Adipocyte (in vitro differentiated cells): ENCODE results near the gene SCT.

ENCODE experiments used
- DNase-seq: peaks from one replicate; pipeline ENCODE4 v3.0.0-alpha.2; 2015; ENCODE audit warnings: low read depth
- H3K27me3 ChIP-seq: replicated peaks from 2 replicates; pipeline ENCODE4 v1.7.0; 2013; ENCODE audit warnings: mild to moderate bottlenecking, low read length, moderate library complexity; ENCODE audit not compliant: control insufficient read depth, insufficient read depth
- H3K36me3 ChIP-seq: 2 replicates; pipeline ENCODE4 v1.7.0; 2013; ENCODE audit warnings: low read length, mild to moderate bottlenecking, moderate library complexity; ENCODE audit not compliant: control insufficient read depth, insufficient read depth, severe bottlenecking
- H3K4me1 ChIP-seq: 2 replicates; pipeline ENCODE4 v1.7.0; 2013; ENCODE audit warnings: mild to moderate bottlenecking, low read length, moderate library complexity; ENCODE audit not compliant: control insufficient read depth, insufficient read depth
- H3K4me3 ChIP-seq: 2 replicates; pipeline ENCODE4 v1.7.0; 2013; ENCODE audit warnings: mild to moderate bottlenecking, low read length, moderate library complexity
- H3K9ac ChIP-seq: 2 replicates; pipeline ENCODE4 v1.7.0; 2013; ENCODE audit warnings: mild to moderate bottlenecking, low read length, moderate library complexity
- H3K9me3 ChIP-seq: 2 replicates; pipeline ENCODE4 v1.7.0; 2013; ENCODE audit warnings: mild to moderate bottlenecking, low read length, moderate library complexity; ENCODE audit not compliant: control insufficient read depth

Gene SCT

DNA sequence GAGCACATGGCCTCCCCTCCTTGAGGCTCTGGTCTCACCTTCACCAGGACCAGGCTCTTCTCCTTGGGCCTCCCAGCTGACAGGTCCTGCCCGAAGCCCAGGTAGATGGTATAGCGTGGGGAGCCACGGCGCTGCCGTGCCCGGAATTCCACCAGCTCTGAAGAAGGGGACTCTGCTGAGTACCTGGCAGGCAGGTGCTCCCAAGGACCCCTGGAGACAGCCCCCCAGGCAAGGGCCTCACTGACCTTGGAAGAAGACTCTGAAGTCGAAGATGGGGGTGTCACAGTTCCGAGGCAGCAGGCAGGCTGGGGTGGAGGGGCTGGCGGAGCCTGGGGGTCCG is 14.1 kb downstream of the SCT start:
- H3K9me3 ChIP-seq: no peaks in the 10 kb centered on the region
- H3K27me3 ChIP-seq: no peaks in the 10 kb centered on the region
- H3K9ac ChIP-seq: no peak overlapping the region
- no peak overlapping the region for H3K4me3 ChIP-seq
- H3K4me1 ChIP-seq: peaks cover 11% of the 10 kb centered on the region
- H3K36me3 ChIP-seq: peaks cover 49% of the 10 kb centered on the region
- DNase-seq: no peak

DNA sequence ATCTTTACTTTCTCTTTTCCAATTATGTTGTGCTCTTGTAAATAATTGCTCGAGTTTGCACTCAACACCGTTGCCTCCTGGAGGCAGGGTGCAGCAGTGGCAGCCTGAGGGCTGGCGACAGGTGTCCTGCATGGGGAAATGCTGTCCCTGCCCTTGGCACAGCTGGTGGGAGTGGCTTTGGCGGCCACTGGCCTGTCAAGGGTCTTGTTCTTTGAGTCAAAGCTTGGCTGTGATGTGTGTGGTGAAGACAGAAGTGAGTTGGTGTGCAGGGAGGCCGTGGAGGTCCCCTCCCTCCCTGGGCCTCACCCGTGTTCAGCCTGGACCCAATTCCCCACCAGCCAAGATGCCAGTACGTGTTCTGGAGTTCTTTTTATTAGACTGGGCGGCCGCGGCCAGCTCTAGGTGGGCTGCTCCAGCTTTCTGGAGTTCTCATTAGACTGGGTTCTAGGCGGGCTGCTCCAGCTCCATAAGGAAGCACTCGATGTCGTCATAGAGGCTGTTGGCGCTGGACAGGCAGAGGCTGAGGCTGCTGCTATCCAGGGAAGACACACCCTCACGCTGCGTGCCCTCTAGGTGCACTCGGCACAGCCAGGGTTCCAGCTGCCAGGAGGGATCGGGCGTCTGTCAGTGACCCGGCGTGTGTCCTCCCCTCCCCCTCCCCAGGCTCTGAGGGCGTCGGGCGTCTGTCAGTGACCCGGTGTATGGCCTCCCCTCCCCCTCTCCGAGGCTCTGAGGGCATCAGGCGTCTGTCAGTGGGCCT is 14.6 kb downstream of the SCT start:
- Histone ChIP-seq H3K9ac (no peak overlapping the region), H3K36me3 (peaks cover 54% of the 10 kb centered on the region), H3K4me3 (no peak overlapping the region), H3K9me3 (no peaks in the 10 kb centered on the region), H3K27me3 (no peaks in the 10 kb centered on the region), H3K4me1 (peaks cover 11% of the 10 kb centered on the region)
- DNase-seq: peak; percentile 14

DNA sequence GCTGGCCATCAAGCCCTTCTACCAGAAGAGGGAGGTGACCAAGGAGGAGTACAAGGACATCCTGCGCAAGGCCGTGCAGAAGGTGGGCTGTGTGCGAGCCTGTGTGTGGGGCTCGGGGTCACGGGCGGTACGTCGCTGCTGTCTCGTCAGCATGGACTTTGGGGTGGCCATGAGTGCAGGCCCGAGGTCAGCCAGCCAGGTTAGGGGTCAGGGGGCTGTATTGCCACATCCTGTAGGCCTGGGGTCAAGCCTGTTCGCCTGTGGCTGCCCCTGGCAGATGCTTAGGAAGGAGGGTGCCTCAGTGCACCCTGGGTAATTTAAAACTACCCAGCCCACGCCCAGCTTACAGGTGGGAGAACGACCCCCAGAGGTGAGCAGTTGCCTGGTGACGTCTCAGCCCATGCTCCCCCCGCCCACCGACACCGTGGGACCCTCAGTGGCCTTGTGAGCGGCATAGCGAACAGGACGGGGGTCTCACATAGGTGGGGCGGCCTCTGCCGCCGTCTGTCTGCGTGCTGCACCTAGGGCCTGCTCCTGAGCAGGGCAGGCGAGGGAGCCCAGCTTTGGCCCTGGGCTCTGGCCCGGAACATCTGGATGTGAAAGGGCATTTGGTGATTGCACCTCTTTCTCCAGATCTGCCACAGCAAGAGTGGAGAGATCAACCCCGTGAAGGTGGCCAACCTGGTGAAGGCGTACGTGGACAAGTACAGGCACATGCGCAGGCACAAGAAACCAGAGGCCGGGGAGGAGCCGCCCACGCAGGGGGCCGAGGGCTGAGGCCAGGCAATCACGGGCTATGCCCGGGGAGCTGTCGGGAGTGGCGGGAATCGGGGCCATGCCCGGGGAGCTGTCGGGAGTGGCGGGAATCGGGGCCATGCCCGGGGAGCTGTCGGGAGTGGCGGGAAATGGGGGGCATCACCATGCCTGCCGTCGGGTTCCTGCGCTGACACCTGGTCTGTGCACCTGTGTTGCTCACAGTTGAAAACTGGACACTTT is 15.7 kb downstream of the SCT start:
- Histone ChIP-seq H3K9me3 (no peaks in the 10 kb centered on the region), H3K9ac (no peak overlapping the region), H3K36me3 (peaks cover 65% of the 10 kb centered on the region), H3K4me1 (peaks cover 11% of the 10 kb centered on the region), H3K4me3 (no peak overlapping the region), H3K27me3 (no peaks in the 10 kb centered on the region)
- DNase-seq: no peak

DNA sequence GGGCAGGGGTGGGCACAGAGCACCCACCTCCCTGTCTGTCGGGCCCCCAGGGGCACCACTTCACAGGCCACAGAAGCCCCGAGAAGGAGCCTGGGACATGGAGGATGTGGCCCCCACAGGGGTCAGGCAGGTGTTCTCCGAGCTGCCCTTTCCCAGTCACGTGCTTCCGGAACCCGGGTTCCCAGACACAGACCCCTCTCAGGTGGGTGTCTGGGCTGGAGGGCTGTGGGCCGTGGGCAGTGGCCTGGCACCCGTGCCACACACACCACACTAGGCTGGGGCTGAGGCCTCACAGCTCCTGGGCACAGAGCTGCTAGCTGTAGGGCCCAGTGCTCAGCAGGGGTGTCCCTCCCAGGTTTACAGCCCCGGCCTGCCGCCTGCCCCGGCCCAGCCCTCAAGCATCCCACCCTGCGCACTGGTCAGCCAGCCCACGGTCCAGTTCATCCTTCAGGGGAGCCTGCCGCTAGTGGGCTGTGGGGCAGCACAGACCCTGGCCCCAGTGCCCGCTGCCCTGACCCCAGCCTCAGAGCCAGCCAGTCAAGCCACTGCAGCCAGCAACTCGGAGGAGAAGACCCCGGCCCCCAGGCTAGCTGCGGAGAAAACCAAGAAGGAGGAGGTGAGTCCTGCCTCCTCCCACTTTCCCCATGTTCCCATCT is 16.7 kb downstream of the SCT start:
- DNase-seq: no peak
- Histone ChIP-seq H3K4me1 (peaks cover 10% of the 10 kb centered on the region), H3K9ac (no peak overlapping the region), H3K36me3 (peaks cover 74% of the 10 kb centered on the region), H3K27me3 (no peaks in the 10 kb centered on the region), H3K4me3 (no peak overlapping the region), H3K9me3 (no peaks in the 10 kb centered on the region)

DNA sequence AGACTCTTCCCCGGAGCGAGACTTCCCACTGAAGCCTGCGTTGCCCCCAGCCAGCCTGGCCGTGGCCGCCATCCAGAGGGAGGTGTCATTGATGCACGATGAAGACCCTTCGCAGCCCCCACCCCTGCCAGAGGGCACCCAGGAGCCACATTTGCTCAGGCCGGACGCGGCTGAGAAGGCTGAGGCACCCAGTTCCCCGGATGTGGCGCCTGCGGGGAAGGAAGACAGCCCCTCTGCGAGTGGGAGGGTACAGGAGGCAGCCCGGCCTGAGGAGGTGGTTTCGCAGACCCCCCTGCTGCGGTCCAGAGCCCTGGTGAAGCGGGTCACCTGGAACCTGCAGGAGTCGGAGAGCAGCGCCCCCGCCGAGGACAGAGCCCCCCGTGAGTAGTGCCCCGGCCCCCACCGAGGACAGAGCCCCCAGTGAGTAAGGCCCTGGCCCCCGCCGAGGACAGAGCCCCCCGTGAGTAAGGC is 17.6 kb downstream of the SCT start:
- no peak for DNase-seq
- peaks cover 2% of the 10 kb centered on the region for H3K4me1 ChIP-seq
- H3K36me3 ChIP-seq: peaks cover 82% of the 10 kb centered on the region
- H3K27me3 ChIP-seq: no peaks in the 10 kb centered on the region
- H3K9ac ChIP-seq: no peak overlapping the region
- H3K4me3 ChIP-seq: no peak overlapping the region
- H3K9me3 ChIP-seq: no peaks in the 10 kb centered on the region

DNA sequence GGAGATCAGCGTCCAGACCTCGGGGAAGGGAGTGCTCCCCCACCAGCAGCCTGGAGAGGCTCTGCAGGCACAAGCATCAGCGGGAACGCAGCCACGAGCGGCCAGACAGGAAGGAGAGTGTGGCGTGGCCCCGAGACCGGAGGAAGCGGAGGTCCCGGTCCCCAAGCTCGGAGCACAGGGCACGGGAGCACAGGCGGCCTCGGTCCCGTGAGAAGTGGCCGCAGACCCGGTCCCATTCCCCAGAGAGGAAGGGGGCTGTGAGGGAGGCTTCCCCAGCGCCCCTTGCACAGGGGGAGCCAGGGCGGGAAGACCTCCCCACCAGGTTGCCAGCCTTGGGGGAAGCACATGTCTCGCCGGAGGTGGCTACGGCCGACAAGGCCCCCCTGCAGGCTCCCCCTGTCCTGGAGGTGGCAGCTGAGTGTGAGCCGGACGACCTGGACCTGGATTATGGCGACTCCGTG is 18.2 kb downstream of the SCT start:
- H3K9ac ChIP-seq: no peak overlapping the region
- H3K4me3 ChIP-seq: no peak overlapping the region
- H3K27me3 ChIP-seq: no peaks in the 10 kb centered on the region
- peaks cover 87% of the 10 kb centered on the region for H3K36me3 ChIP-seq
- DNase-seq: no peak
- H3K9me3 ChIP-seq: no peaks in the 10 kb centered on the region
- no peaks in the 10 kb centered on the region for H3K4me1 ChIP-seq

GRCh38 chr11:607971-608659 is 18.9 kb downstream of the SCT start:
- no peaks in the 10 kb centered on the region for H3K4me1 ChIP-seq
- no peak overlapping the region for H3K4me3 ChIP-seq
- H3K36me3 ChIP-seq: peaks cover 92% of the 10 kb centered on the region
- H3K27me3 ChIP-seq: no peaks in the 10 kb centered on the region
- no peaks in the 10 kb centered on the region for H3K9me3 ChIP-seq
- no peak overlapping the region for H3K9ac ChIP-seq
- no peak for DNase-seq

DNA sequence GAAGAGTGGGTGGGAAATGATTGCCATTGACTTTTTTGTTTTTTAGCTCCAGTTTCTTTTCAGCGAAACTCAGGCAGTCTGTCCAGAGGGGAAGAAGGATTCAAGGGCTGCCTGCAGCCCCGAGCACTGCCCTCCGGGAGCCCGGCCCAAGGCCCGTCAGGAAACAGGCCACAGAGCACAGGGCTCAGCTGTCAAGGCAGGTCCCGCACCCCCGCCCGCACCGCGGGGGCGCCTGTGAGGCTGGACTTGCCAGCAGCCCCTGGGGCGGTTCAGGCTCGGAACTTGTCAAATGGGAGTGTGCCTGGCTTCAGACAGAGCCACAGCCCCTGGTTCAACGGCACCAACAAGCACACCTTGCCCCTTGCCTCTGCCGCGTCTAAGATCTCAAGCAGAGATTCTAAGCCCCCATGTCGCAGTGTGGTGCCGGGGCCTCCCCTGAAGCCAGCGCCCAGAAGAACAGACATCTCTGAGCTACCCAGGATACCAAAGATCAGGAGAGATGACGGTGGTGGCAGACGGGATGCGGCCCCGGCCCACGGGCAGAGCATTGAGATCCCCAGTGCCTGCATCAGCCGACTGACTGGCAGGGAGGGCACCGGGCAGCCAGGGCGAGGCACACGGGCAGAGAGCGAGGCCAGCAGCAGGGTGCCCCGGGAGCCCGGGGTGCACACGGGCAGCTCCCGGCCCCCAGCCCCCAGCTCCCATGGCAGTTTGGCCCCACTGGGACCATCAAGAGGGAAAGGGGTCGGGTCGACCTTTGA is 19.8 kb downstream of the SCT start:
- Histone ChIP-seq H3K27me3 (no peaks in the 10 kb centered on the region), H3K9me3 (no peaks in the 10 kb centered on the region), H3K4me1 (no peaks in the 10 kb centered on the region), H3K36me3 (peaks cover 90% of the 10 kb centered on the region), H3K4me3 (no peak overlapping the region), H3K9ac (no peak overlapping the region)
- no peak for DNase-seq

- H3K27me3 ChIP-seq: no peaks in the 10 kb centered on the region
- H3K4me3 ChIP-seq: no peak overlapping the region
- H3K4me1 ChIP-seq: no peaks in the 10 kb centered on the region
- no peak overlapping the region for H3K9ac ChIP-seq
- H3K36me3 ChIP-seq: peaks cover 90% of the 10 kb centered on the region
- DNase-seq: no peak
- no peaks in the 10 kb centered on the region for H3K9me3 ChIP-seq
Measured at GRCh38 chr11:606245-606644, 20.7 kb downstream of the SCT start.
